B cell (primary cell): ENCODE results near the gene BAIAP3. TPM values are rescaled to one million over a fixed set of nuclear protein-coding genes. Genes with fewer than 3 reads are reported as not detected.

Source experiments
- ATAC-seq: fragments of 200-7000 bp; cut with Tn5 transposase; one replicate; pipeline ENCODE4 v1.10.0; 2021; ENCODE audit warnings: low read depth, mild to moderate bottlenecking, moderate number of reproducible peaks, moderate library complexity
- CTCF ChIA-PET: fragments of 350-600 bp; sonication (Branson Sonifier 250); formaldehyde crosslinking; loops from one replicate; lab custom pipeline; 2021; ENCODE audit warnings: antibody characterized with exemption, inconsistent platforms; lab: Charles Lee
- POLR2A ChIA-PET: fragments of 350-600 bp; sonication (Branson Sonifier 250); formaldehyde crosslinking; loops from one replicate; lab custom pipeline; 2021; ENCODE audit warnings: antibody characterized with exemption; lab: Charles Lee
- DNase-seq: peaks from one replicate; pipeline ENCODE4 v3.0.0; 2013
- H2AFZ ChIP-seq: 2 replicates; pipeline ENCODE4 v1.6.1; 2012; ENCODE audit warnings: mild to moderate bottlenecking, low read depth, low read length; ENCODE audit not compliant: insufficient read depth, poor library complexity, severe bottlenecking
- H3K27ac ChIP-seq, 2 donors: 1 replicate in 1 of 2; 2 replicates in 1 of 2; pipeline ENCODE4 v1.5.1; 2012 to 2013; ENCODE audit warnings: low read length in 2 of 2, mild to moderate bottlenecking in 2 of 2, moderate library complexity in 1 of 2
- H3K27me3 ChIP-seq, 4 experiments: fragments of 200-600 bp in 1 of 4; sonication (generic) in 1 of 4; replicated peaks in 1 of 4; 1 replicate in 2 of 4; 2 replicates in 2 of 4; pipeline versions ENCODE4 v1.6.1 to v1.7.0; 2013 to 2016; ENCODE audit warnings: low read length in 3 of 4, mild to moderate bottlenecking in 2 of 4, mixed read lengths in 1 of 4, moderate library complexity in 1 of 4; ENCODE audit not compliant: insufficient read depth in 4 of 4, control insufficient read depth in 3 of 4; ENCODE audit errors: control extremely low read depth in 1 of 4
- H3K36me3 ChIP-seq, 2 experiments: replicated peaks in 1 of 2; 1 replicate in 1 of 2; 2 replicates in 1 of 2; pipeline versions ENCODE4 v1.6.1 to v1.7.1; 2013; ENCODE audit warnings: low read length in 1 of 2; ENCODE audit not compliant: insufficient read depth in 2 of 2, control insufficient read depth in 1 of 2; ENCODE audit errors: control extremely low read depth in 1 of 2, extremely low read depth in 1 of 2
- H3K4me1 ChIP-seq, 2 donors: fragments of 200-600 bp in 1 of 2; sonication (generic) in 1 of 2; 1 replicate in 1 of 2; 2 replicates in 1 of 2; pipeline versions ENCODE4 v1.5.1 to v1.6.1; 2013 to 2017; ENCODE audit warnings: low read length in 2 of 2; ENCODE audit not compliant: control insufficient read depth in 2 of 2, insufficient read depth in 2 of 2
- H3K4me2 ChIP-seq: replicated peaks from 2 replicates; pipeline ENCODE3; 2012; ENCODE audit warnings: mild to moderate bottlenecking, low read depth, low read length; ENCODE audit not compliant: poor library complexity, severe bottlenecking
- H3K4me3 ChIP-seq, 5 experiments: fragments of 200-600 bp in 1 of 5; sonication (generic) in 1 of 5; 1 replicate in 3 of 5; 2 replicates in 2 of 5; pipeline versions ENCODE4 v1.5.1 to v1.7.0; 2011 to 2016; ENCODE audit warnings: low read length in 4 of 5, mild to moderate bottlenecking in 4 of 5, low read depth in 2 of 5, control low read depth in 1 of 5, moderate library complexity in 1 of 5; ENCODE audit not compliant: insufficient read depth in 1 of 5; ENCODE audit errors: control extremely low read depth in 1 of 5, extremely low read depth in 1 of 5
- H3K79me2 ChIP-seq: fragments of 200-600 bp; sonication (generic); one replicate; pipeline ENCODE4 v1.6.0; 2016; ENCODE audit warnings: low read length; ENCODE audit not compliant: control insufficient read depth, insufficient read depth
- H3K9ac ChIP-seq: fragments of 200-600 bp; sonication (generic); 2 replicates; pipeline ENCODE4 v1.6.1; 2017; ENCODE audit warnings: mild to moderate bottlenecking, low read length, moderate library complexity
- H3K9me3 ChIP-seq, 3 donors: one replicate each; pipeline versions ENCODE4 v1.6.1 to v1.7.1; 2013; ENCODE audit warnings: low read length in 2 of 3; ENCODE audit not compliant: control insufficient read depth in 2 of 3, insufficient read depth in 1 of 3; ENCODE audit errors: control extremely low read depth in 1 of 3
- H4K20me1 ChIP-seq: 2 replicates; pipeline ENCODE4 v1.6.0; 2012; ENCODE audit warnings: mild to moderate bottlenecking, low read length; ENCODE audit not compliant: insufficient read depth, control insufficient read depth, poor library complexity, severe bottlenecking
- H3K27ac Mint-ChIP-seq: one replicate; pipeline ENCODE4 v1.8.0; 2021; ENCODE audit warnings: mixed read lengths
- H3K27me3 Mint-ChIP-seq: one replicate; pipeline ENCODE4 v1.8.0; 2021; ENCODE audit warnings: mixed read lengths
- H3K4me1 Mint-ChIP-seq: one replicate; pipeline ENCODE4 v1.8.0; 2021; ENCODE audit warnings: mixed read lengths
- H3K4me3 Mint-ChIP-seq: one replicate; pipeline ENCODE4 v1.8.0; 2021; ENCODE audit warnings: mixed read lengths
- H3K9me3 Mint-ChIP-seq: one replicate; pipeline ENCODE4 v1.8.0; 2022; ENCODE audit warnings: mixed read lengths; ENCODE audit not compliant: insufficient read depth
- CTCF ChIP-seq: fragments of 200-600 bp; IDR thresholded peaks from one replicate; pipeline ENCODE4 v1.8.0; 2022; ENCODE audit warnings: antibody characterized with exemption, mild to moderate bottlenecking
- EZH2 ChIP-seq: IDR thresholded peaks from 2 replicates; pipeline ENCODE4 v1.6.1; 2012; ENCODE audit warnings: borderline replicate concordance, low read depth, mild to moderate bottlenecking, moderate library complexity, low read length; ENCODE audit not compliant: insufficient read depth, poor library complexity, severe bottlenecking
- WGBS: methylation state at CpG from one replicate; pipeline ENCODE4 v1.1.5; 2013; ENCODE audit warnings: missing lambda C conversion rate; ENCODE audit not compliant: insufficient coverage; 5-methylcytosine and 5-hydroxymethylcytosine counted together
- intact Hi-C: fragments of 100-400 bp; cut with micrococcal nuclease; formaldehyde crosslinking; loops from one replicate; pipeline ENCODE4 v1.10.0; 2022
- polyA plus RNA-seq: library from polyadenylated mRNA; depleted of rRNA; stranded (reverse); fragments of >200 nt; gene quantifications from 2 replicates; pipeline ENCODE4 v1.2.3, GENCODE V29; 2012
- total RNA-seq, 2 donors: library from RNA; stranded (reverse); fragments of 120-200 nt in 1 of 2; gene quantifications; 1 replicate in 1 of 2; 2 replicates in 1 of 2; pipeline versions ENCODE4 v1.2.3 to v1.2.4, GENCODE V29; 2013 to 2022

Gene BAIAP3
- total and polyA plus RNA-seq, 2 donors (not counting 1 experiment from before 2014, with no cell fraction given): 119 to 130 TPM

- Histone ChIP-seq H3K9ac (no peak overlapping the region), H4K20me1 (peaks cover 36% of the 10 kb centered on the region), H3K9me3 (no peaks in the 10 kb centered on the region), H3K27me3 (no peaks in the 10 kb centered on the region), H3K36me3 (peaks cover 0 to 27% of the 10 kb centered on the region in 2 experiments), H3K79me2 (peaks cover 30% of the 10 kb centered on the region), H3K4me1 (peaks cover 19 to 26% of the 10 kb centered on the region in 2 donors), H3K4me2 (no peak overlapping the region), H3K27ac (no peak overlapping the region), H2AFZ (no peak overlapping the region), H3K4me3 (no peak overlapping the region)
- peaks cover 30% of the 10 kb centered on the region for H3K4me1 Mint-ChIP-seq
- ATAC-seq: no peak
- intact Hi-C loops: loop anchor here (10.0 kb wide), 1 partner anchor 266 kb away; the partner anchor contains the start of genes CRAMP1 and IFT140
- 94% methylated on average over 15 of the region's 15 CpGs for WGBS
- CTCF ChIA-PET: interaction anchor here (0.9 kb wide), 1 partner anchor 11 kb away, joined by 3 read pairs; no protein-coding TSS in a partner anchor
- H3K9me3 Mint-ChIP-seq: no peaks in the 10 kb centered on the region
- no peak for TF ChIP-seq EZH2
- no peak for TF ChIP-seq CTCF
- H3K4me3 Mint-ChIP-seq: peak overlapping the region; percentile 26
- H3K27me3 Mint-ChIP-seq: no peaks in the 10 kb centered on the region
- no peak for DNase-seq
- no peak overlapping the region for H3K27ac Mint-ChIP-seq
- POLR2A ChIA-PET: interaction anchor here (1.1 kb wide), 1 partner anchor 39 kb away, joined by 4 read pairs; the partner anchor contains the start of gene UBE2I
These were observed 15.0 kb downstream of the BAIAP3 start for GRCh38 chr16:1348441-1348840.

- Histone ChIP-seq H3K36me3 (peaks cover 0 to 27% of the 10 kb centered on the region in 2 experiments), H3K4me1 (peaks cover 17 to 21% of the 10 kb centered on the region in 2 donors), H4K20me1 (peaks cover 36% of the 10 kb centered on the region), H3K9ac (no peak overlapping the region), H2AFZ (no peak overlapping the region), H3K27ac (no peak overlapping the region), H3K4me2 (no peak overlapping the region), H3K27me3 (no peaks in the 10 kb centered on the region), H3K79me2 (peaks cover 35% of the 10 kb centered on the region), H3K4me3 (no peak overlapping the region), H3K9me3 (no peaks in the 10 kb centered on the region)
- WGBS: 95% methylated on average over 14 of the region's 14 CpGs
- TF ChIP-seq EZH2: no peak
- TF ChIP-seq CTCF: no peak
- Mint-ChIP-seq H3K9me3 (no peaks in the 10 kb centered on the region), H3K27ac (peak overlapping the region; percentile 41), H3K27me3 (no peaks in the 10 kb centered on the region), H3K4me3 (peak overlapping the region; percentile 26), H3K4me1 (peaks cover 34% of the 10 kb centered on the region)
- DNase-seq (no peak), ATAC-seq (no peak)
- POLR2A ChIA-PET: no interaction called here
- intact Hi-C loops: loop anchor here (10.0 kb wide), 1 partner anchor 266 kb away; the partner anchor contains the start of genes CRAMP1 and IFT140
- CTCF ChIA-PET: interaction anchor here (0.9 kb wide), 1 partner anchor 11 kb away, joined by 3 read pairs; no protein-coding TSS in a partner anchor
These were observed 15.5 kb downstream of the BAIAP3 start for GRCh38 chr16:1348926-1349325.
